8988T (cell line): Measurements from ENCODE around the gene DDX59.

Experiments used
- DNase-seq: peaks from one replicate; pipeline ENCODE4 v3.0.0; 2011

The DDX59 gene

DNA sequence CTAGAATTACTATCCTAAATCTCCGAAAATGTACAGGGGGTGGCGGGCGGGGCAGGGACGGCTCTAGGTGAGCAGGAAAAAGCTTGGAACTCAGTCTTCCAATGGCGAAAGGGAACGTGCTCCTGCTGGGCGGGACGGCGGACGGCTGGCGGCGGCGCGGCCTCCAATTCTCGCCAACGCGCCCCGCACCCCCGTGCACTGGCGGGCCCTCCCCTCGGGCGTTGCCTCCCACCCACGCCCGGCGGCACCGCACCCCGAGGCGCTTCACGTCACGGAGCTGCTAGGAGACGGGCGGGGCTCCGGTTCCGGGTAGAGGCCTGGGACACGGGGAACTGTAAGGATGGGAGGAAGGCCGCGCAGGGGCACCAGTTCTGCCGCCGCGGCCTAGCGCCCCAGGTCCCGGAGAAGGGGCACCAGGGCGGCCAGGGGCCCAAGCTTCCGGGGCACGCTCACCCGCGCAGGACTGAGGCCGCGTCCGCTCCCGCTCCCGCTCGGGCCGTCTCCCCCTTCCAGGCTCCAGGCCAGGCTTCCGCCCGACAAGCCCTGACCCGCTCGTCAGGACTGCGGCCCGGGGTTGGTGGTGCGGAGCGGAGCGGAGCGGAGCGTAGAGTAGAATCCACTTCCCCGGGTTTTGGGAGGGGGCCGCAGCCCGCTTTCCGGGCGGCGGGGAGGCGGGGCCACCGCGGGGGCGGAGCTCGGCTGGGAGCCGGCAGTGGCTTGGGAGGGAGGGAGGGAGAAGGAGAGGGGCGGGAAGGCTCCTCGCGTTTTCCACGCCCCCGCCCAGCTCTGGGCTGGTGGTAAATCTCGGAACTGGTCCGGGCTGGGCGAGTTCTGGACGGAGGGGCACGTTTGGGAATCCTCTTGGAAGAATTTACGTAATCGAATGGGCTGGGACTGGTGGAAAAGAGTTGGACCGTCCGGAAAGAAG is at the start of gene DDX59:
TSS of gene DDX59 (minus strand) at position 594 of the 928 bp plus-strand sequence. CDS start 3,167 bp downstream, outside the sequence.
- DNase-seq = peak; percentile 83

DNA sequence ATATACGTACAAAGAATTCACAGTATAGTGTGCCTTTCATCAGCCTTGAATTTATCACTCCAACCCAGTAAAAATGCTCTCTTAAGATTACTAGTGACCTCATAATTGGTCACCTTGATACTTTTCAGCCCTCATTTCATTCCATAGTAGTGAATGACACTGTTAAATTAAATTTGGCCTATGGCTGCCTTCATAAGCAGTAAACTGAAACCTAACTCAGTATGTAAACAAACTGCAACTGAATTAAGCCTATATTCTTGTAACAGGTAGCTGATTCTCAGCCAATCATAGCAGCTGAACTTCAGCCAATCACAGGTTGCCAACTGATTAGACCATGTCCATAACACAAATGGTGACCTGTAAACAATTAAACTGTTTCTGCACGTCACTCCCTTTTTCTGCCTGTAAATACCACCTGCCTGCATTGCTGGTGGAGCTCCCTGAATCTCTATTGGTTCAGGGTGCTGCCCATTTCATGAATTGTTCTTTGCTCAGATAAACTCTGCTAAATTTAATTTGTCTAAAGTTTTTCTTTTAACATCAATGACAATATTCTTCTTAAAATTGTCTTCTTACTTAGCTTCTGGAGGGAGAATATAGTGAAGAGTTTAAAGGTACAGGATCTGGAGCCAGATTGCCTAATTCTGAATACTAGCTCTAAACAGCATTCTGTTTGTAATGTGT is 44.9 kb upstream of the DDX59 start:
- no peak for DNase-seq

DNA sequence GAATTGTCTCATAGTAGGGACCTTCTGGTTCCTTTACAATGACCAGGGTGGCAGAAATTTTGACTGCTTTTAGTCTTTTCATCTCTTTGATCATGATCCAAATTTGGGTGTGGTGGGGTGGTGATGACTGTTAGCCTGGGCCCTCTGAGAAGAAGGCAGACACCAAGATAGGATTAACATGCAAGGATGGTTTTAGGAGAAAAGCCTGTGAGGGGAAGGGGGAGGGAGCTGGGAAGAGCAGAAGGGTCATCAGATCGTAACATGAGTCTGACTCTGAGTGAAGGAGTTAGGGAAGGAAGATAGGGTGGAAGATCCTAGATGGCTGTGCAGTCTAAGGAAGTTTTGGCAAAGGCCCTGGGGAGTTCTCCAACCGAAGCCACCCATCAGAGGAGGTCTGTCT is 40.5 kb upstream of the DDX59 start:
- DNase-seq = no peak

DNA sequence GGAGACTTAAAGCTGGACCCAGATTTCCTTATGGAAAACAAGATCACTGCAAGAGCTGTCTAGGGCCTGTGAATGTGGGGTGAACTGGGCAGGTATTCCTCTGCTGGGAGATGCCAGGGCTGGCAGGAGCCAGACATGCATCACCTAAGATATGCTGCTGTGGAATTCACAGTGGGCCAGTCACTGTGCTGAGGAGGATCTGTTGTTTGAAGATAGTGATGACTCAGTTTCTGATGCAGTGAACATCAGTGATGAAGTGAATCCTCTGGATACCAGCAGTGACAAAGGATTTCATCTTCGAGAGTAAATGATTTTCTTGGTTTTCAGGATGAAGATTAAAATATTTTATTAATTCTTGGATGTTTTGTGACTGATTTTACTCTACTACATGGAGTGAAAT is 39.1 kb upstream of the DDX59 start:
- DNase-seq = no peak

DNA sequence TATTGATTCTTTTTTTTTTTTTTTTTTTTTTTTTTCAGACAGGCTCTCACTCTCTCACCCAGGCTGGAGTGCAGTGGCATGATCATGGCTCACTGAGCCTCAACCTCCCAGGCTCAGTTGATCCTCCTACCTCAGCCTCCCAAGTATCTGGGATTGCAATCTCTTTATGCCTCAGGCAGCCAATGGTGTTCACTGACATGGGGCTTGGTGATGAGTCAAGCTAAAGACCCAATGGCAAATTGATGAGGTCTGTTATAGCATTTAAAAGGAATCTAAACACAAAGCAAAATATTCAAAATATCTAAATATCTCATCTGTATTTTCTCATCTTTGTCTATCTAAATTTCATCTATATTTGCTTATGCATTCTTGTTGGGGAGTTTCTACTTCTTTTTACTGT is 38.5 kb upstream of the DDX59 start:
- DNase-seq = no peak

DNA sequence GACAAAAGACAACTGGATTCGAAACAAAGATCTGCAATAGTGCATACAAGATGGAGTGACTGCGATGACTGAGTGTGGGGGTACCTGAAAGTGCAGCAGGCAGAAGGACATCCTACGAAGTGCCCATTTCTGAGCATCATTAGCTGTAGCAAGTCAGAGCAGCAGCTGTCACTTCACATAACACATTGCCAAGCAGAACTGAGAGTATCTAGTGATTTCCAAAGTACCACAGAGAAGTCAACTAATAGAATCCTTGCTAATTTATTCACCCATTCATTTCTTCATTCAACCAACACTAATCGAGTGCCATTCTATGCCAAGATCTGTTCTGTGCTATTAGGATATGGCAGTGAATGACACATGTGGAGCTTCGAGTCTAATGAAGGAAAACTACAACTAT is 37.4 kb upstream of the DDX59 start:
- no peak for DNase-seq

DNA sequence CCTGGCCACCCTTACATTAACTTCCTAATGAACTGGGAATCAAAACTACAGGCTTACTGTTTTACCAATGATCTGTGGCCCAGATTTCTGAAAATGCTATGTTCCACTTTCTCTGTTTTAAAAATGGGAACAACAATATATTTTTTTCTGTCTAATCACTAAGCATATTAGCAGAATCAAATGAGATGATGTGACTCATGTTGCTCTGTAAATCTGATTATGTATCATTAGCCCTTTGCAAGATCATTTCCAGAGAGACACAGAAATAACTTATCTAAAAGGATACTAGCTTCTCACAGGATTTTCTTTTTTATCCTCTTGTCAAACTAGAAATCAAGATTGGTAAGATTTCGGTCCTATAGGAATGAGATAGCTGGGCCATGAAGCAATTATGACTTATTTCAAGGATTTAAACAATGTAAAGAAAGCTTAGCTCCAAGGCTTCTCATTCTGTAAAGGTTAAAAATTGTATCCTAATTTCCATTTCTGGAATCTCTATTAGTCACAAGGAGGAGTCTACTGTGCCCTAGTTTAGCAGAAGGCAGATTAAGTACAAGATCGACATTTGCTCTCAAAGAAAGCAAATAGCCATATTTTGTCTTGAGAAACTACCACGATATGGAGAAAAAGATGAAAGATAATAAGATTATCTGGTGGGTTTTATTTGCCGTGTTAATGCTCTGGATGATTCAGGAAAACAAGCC is 36.6 kb upstream of the DDX59 start:
- no peak for DNase-seq

DNA sequence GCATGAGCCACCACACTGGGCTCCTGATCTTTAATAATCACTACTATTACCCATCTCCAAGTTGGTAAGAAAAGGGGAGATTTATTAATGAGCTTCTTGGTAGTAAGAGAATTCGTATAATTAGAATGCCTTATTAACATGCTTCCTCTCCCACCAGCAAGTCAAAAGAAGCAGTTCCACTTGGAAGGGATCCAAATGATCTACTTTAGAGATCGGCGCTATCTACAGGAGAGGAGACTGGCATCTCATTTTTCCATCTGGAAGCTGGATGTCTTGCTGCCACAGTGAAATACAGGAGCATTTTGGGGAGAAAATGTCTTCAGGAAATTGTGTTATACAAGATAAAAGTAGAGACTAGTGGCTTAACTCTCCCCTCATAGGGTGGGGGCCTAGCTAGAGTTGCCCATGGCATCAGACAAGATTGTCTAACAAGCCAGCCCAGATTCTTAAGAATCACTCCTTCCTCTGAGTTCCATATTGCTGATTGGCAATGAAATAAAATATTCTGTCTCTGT is 35.3 kb upstream of the DDX59 start:
- no peak for DNase-seq

DNA sequence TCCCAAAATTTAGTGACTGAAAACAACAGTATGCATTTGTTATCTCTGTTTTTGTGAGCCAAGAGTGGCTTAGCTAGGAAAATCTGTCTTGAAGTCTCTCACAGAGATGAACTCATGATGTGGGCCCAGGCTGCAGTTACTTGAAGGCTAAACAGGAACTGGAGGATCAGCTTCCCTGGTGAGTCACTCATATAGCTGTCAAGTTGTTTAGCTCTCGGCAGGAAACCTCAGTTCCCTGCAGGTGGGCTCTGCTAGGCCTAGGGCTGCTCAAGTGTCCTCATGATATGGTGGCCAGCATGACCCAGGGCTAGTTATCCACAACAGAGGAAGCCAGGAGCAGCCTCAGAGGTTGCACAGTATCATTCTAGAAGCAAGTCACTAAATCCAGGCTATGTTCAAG is 30.2 kb upstream of the DDX59 start:
- DNase-seq = peak; percentile 52

DNA sequence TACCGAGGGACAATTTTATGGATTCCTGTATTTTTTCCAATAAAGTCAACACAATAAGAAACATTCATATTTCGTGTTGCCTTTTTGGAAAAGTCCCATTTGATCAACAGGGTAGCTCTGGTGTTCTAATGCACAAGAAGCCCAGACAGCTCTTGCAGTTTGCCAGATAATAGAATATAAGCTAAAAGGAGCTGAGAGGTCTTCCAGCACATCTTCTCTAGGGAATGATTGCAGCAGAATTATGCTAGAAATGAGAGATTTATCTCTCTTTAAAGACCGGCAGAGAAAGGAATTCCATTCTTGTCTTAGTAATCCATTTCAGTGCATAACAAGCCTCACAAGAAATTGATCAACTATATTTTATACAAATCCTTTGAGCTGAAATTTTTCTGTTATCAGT is 25.0 kb upstream of the DDX59 start:
- no peak for DNase-seq

DNA sequence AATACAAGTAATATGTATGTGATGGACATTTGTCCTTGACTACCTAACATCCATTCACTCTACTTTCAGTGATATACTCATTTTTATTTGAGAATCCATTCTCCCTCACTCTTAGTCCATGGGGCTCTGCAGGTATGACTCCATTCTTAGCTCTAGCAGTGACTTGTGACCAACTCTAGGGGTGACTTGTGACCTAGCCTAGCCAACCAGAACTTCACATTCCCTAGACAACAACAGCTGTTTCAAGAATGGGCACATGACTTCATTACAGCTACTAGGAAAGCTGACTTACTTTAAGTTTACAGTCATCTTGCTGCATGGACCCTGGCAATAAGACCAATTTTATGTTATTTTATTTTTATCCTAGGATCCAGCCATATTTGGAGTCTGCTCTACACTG is 23.6 kb upstream of the DDX59 start:
- DNase-seq = no peak

DNA sequence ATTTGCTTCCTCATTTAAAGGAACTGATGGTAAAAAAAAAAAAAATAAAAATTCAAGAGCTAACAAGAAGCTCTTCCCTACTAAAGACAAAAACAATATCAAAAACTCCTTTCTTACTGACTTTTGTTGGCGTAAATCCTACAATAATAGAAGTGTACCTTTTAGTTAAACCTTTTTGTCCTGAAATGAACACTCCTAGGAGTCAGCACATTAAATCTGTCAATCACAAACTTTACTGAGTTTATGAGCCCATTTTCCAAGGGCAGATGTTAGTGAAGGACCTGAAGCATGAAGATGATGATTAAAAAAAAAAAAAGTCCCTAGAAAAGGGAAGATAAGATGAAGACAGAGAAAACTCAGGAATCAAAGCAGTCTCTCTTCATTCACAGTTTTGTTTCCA is 22.6 kb upstream of the DDX59 start:
- no peak for DNase-seq

DNA sequence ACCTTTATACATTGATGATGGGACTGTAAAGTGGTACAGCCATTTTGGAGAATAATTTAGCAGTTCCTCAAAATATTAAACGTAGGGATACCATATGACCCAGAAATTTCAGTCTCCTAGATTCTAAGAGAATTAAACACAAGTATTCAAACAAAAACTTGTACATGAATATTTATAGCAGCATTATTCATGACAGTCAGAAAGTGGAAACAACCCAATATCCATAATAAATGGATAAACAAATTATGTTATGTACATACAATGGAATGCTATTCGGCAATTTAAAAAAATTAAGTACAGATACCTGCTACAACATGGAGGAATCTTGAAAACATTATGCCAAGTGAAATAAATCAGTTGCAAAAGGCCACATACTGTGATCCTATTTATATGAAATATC is 16.9 kb upstream of the DDX59 start:
- no peak for DNase-seq

DNA sequence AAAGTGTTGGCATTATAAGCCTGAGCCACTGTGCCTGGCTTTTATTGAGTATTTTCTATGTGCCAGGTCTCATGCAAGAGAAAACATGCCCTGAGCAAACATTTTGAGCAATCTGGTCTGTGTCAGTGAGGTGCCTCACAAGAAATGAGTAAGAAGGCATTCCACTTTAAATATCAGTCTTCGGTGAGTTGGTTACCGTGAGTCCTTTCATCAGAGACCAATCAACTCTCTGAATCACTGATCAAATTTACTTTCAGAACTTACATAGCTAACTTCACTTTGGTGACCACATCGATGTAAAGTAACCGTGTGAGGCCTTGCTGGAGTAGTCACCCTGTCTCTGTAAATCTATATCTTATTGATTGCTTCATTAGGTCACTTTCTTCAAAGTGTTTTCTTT is 14.3 kb upstream of the DDX59 start:
- DNase-seq = no peak

DNA sequence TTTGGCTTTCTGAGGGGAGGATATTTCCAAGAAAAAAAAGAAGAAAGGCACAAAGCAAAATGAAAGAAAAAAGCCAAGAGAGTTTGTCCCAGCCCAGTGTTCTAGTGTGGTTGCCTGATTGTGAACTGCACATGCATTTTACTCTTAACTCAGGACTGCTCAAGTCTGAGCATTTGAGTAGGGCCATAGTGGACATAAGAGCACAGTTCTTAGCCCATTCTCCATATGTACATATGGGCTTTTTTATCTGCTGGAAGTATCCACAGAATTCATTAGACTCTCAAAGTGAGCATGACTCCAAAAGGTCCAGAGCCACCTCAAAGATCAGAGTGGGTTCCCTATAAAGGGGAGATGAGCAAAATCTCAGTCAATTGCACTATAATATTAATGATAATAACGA is 13.6 kb upstream of the DDX59 start:
- DNase-seq = no peak

DNA sequence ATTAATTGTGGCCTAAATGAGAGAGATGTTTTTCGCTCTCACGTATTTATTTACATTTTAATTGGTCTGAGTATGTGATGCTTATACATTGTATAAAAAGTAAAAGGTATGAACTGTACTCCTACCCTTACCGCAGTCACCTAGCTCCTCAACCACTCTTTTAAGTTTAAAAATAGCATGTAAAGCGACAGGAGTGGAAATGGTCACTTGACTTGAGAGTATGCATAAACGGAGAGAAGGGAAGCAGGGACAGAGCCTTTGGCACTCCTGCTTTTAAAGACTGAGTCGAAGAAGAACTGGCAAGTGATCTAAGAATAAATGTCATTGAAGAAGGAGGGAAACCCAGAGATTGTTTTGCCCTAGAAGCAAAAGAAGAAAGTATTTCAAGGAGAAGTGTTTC is 11.5 kb upstream of the DDX59 start:
- DNase-seq = no peak

DNA sequence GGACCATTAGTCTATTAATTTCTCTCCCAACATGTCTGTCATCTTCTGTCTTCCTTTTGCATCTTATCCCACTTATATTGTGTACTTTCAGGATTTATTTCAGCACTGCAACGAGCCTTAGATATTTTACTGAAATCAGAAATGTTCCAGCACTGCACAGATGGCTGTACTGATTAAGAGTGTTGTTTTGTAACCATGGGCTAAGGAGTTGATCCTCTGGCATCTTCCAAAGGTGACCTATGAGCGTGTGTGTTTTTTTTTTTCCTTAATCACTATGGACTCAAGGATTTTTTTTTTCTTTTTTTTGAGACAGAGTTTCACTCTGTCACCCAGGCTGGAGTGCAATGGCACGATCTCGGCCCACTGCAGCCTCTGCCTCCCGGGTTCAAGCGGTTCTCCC is 7.1 kb upstream of the DDX59 start:
- DNase-seq = no peak

DNA sequence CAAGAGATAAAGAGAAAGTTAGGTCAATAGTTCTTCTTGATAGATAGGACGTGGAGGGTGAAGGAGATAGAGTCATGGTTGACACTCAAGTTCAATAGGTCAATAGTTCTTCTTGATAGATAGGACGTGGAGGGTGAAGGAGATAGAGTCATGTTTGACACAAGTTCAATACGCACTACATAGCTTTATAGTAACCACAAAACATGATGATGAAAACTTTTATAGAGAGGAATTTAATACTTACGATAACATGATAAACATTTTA is 5.8 kb upstream of the DDX59 start:
- no peak for DNase-seq

DNA sequence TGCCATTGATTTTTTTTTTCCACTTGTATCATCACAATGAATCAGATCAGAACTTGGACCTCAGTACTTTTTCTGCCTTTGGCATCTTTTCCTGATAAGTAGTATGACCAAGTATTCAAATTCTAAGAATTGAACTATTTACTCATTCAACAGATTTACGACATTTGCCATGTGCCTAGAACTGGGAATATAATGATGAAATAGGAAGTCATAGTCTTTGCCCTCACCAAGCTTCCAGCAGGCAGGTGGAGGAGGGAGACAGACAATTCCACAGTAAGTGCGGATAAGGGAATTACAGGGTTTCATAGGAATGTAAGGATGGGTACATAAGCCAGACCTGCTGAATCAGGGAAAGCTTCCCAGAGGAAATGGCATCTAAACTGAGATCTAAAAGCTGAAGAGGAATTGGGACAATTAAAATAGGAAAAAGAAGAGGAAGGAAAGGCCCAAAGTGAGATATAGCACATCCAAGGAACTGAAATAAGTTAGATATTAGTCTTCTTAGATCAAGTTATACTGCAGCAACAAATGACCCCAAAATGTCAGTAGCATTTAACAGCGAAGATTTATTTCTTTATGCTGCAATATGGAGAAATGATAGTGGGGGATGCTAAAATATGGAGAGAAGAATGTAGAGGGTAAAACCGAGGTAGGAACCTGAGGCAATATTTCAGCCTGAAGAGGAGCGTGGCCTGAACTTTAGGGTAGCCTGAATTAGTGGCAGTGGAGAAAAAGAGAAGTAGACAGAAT is 5.3 kb upstream of the DDX59 start:
- no peak for DNase-seq

DNA sequence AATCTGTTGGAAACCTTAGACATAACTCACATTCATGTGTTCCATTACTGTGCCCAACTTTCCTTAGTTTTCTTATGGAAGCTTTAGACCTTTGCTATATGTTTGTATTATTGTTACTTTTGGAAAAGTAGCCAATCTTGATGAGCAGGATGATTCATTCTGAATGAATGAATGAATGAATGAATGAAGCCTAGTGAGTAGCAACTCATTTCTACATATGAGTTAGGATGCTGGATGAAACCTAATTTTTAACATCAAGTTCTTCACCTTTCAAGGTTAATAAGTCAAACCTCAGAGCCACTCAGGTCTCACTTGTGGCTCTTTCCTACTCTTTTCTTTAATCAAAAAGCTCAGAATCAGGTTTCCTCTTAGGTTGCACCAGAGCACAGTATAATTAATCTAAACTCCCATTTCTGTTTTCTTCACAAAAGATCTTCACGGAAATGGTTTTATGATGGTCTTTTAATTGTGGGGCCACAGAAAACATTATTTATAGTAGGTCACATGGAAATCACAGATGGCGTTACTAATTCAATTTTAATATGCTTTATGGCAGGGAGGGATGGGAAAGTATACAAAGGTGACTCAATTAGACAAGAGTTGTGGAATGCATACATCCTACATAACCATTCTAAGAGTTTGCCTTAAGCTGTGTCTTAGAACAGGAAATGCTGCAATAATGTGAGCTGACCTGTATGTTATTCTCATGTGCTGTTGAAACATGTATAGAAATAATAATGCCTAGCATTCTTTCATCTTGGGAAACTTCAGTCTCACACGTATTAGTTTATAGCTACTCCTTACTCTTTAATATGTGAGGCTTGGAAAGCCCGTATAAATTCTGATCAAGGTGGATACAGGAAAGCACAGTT is 4.5 kb upstream of the DDX59 start:
- no peak for DNase-seq

DNA sequence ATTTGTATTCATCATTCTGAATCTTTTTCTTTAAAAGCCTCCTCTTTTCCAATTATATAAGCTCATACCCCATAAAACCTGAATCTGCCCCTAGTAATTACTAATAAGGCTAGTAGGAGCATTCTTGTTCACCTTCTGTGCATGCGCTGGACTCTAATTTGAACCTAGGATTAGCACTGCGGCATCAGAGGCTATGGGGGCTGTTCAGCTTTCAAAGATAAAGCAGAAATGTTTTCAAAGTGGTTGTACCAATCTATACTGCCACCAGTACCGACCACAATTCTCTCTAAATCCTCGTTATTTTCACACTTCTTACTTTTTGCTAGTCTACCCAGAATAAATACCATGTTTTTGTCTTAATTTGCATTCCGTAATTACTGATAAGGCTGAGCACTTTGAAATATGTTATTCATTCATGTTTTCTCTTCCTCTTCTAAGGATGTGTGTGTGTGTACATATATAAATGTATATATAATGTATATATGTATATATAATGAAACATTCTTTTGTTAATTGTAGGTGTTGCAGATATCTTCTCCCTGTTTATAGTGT is 1.6 kb upstream of the DDX59 start:
- no peak for DNase-seq
